Ecto neural progenitor cell (in vitro differentiated cells): ENCODE results near the gene ZFYVE19.

Experiments used
- DNase-seq: peaks from one replicate; pipeline ENCODE4 v3.0.0-alpha.2; 2018; ENCODE audit warnings: low spot score

Gene ZFYVE19

GRCh38 chr15:40815042-40815698 is 8.3 kb downstream of the ZFYVE19 start:
- no peak for DNase-seq

GRCh38 chr15:40819048-40819447 is 12.2 kb downstream of the ZFYVE19 start:
- no peak for DNase-seq

DNA sequence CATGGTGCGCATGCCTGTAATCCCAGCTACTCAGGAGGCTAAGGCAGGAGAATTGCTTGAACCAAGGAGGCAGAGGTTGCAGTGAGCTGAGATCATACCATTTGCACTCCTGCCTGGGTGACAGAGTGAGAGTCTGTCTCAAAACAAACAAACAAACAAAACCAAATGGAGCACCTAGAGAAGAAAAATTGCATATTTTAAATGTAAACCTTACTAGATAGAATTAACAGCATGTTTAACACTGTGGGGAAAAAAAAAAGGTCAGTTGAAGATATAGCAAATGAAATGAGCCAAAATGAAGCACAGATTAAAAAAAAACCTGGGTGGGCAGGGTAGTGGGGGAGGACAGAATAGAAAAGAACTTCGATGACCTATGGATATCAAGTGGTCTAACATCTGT is 14.3 kb downstream of the ZFYVE19 start:
- DNase-seq: no peak

DNA sequence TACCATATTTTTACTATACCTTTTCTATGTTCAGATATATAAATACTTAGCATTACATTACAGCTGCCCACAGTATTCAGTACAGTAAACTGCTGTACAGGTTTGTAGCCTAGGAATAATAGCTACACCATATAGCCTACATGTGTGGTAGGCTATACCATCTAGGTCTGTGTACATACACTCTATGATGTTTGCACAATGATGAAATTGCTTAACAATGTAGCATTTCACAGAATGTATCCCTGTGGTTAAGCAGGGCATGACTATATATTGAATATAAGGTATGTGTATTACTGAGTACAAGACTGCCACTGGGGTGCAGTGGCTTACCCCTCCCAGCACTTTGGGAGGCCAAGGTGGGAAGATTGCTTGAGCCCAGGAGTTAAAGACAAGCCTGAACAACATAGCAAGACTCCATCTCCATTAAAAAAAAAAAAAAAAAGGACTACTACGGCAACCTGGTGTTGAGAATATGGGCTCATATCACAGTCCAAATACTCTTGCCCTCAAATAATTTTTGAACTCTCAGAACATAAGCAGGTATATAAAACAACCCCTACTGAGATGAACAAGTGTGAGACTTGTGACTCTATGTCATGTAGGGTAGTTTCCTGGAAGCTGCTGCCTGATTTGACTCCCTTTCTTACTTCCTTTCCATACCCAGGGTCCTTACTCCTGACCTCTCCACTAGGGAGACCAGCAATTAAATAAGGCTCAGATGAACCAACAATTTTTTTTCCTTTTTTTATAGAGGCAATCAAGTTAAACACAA is 16.9 kb downstream of the ZFYVE19 start:
- no peak for DNase-seq

DNA sequence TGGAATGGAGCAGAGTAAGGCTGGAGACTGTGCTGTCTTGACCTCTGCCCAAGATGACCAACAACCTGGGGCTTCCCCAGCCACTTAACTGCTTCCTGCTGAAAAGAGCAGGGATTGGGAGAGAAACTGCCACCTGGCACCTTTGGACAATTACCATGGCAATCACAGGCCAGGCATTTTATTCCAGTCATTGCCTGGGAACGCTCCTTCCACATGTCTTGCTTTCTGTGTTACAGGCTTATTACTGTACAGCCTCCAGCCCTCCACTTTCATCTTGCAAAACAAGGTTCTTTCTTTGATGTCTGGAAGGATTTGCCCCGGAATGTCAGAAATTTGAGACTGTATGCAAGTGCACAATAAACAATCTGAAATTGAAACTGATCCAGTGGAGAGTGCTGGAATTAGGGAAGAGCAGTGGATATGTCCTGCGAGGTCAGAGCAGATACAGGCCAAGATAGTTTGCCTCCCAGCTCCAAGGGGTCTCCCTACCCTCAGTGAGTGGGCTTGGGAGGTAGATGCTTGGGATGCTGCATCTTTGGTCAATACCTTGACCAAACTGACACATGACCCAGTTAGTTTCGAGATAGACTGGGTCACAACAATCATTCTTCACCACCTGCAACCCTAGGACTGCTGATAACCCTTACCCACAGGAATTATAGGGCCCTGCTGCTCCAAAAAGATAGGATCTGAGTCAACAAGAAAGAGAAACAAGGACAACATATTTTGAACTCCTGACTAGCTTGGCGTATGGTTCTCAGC is 19.0 kb downstream of the ZFYVE19 start:
- no peak for DNase-seq

GRCh38 chr15:40826423-40827075 is 19.7 kb downstream of the ZFYVE19 start:
- no peak for DNase-seq

- DNase-seq: no peak
Observed at GRCh38 chr15:40828447-40829036, 21.7 kb downstream of the ZFYVE19 start, which contains the start of gene PPP1R14D. TSS of gene PPP1R14D (minus strand) at chr15:40828708. CDS start at chr15:40828641, 67 bp downstream.

GRCh38 chr15:40829115-40829514 is 22.2 kb downstream of the ZFYVE19 start:
- DNase-seq: no peak

- no peak for DNase-seq
Observed at GRCh38 chr15:40830884-40831283, 24.0 kb downstream of the ZFYVE19 start.

DNA sequence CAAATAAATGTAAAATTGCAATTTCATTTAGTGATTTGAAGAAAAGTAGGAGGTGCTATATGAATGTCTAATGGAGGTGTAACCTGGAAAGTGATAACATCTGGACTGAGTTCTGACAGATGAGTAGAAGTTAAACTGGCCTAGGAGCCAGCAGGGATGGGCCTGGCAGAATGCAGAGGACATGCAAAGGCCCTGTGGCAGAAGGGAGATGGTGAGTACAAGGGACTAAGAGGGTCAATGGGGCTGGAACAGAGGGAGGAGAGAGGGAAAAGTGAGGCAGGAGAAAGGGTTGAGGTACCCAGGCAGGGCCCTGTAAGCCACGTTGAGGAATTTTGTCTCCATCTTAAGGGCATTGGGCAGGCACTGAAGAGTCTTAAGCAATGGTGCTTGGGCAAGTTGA is 25.0 kb downstream of the ZFYVE19 start:
- DNase-seq: no peak

GRCh38 chr15:40832903-40833302 is 26.0 kb downstream of the ZFYVE19 start:
- no peak for DNase-seq

GRCh38 chr15:40836020-40836419 is 29.1 kb downstream of the ZFYVE19 start:
- no peak for DNase-seq

GRCh38 chr15:40838756-40839155 is 31.9 kb downstream of the ZFYVE19 start:
- no peak for DNase-seq

DNA sequence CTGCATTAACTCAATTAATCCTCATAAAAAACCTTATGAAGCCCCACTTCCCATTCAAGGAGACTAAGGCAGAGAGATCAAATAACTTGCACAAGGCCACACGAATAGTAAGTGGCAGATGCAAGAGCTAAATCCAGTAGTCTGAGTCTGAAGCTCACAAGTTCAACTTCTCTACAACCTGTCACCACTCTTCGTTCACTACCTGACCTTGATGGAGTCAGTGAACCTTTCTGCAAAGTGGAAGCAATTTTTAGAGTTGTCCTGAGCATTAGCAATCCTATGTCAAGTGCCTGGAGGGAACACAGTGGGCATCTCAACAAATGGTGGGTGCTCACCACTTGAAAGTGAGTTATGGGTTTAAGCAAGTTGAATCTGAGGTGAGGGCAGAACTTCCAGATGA is 34.9 kb downstream of the ZFYVE19 start:
- no peak for DNase-seq

DNA sequence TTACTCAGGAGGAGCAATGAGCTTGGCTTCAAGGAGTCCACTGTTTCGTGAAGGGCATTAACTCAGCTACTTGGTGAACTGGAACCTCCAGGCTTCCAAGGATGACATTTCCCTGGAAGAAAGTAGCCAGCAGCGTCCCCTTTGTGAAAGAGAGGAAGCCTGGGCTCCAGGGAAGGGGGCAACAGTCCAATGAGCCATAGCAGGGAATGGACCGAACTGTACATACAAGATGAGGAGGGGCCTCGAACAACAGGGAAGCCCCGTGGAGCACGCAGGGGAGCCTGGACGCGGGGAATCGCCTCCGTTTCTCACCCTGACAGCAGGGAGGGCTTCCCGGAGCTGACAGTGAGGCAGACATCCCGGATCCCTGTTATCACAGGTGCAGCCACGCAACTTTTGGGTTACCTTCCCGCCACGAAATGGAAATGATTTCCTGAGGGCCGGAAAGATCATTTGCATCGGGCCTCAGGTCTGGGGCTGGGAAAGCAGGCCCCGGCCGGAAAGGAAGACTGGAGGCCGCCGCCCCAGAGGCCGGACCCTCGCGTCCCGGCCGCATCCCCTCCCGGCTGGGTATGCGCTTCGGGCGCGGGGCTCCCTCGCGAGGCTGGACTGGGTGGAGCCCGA is 36.5 kb downstream of the ZFYVE19 start:
- no peak for DNase-seq

GRCh38 chr15:40843885-40844695 is 37.2 kb downstream of the ZFYVE19 start, which contains the start of gene SPINT1:
TSS of gene SPINT1 (plus strand) at chr15:40844048. CDS start at chr15:40844555, 507 bp downstream.
- DNase-seq: no peak

DNA sequence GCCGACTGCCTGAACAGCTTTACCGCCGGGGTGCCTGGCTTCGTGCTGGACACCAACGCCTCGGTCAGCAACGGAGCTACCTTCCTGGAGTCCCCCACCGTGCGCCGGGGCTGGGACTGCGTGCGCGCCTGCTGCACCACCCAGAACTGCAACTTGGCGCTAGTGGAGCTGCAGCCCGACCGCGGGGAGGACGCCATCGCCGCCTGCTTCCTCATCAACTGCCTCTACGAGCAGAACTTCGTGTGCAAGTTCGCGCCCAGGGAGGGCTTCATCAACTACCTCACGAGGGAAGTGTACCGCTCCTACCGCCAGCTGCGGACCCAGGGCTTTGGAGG is 37.8 kb downstream of the ZFYVE19 start:
- peak; percentile 67 for DNase-seq

GRCh38 chr15:40845036-40845435 is 38.1 kb downstream of the ZFYVE19 start:
- no peak for DNase-seq

DNA sequence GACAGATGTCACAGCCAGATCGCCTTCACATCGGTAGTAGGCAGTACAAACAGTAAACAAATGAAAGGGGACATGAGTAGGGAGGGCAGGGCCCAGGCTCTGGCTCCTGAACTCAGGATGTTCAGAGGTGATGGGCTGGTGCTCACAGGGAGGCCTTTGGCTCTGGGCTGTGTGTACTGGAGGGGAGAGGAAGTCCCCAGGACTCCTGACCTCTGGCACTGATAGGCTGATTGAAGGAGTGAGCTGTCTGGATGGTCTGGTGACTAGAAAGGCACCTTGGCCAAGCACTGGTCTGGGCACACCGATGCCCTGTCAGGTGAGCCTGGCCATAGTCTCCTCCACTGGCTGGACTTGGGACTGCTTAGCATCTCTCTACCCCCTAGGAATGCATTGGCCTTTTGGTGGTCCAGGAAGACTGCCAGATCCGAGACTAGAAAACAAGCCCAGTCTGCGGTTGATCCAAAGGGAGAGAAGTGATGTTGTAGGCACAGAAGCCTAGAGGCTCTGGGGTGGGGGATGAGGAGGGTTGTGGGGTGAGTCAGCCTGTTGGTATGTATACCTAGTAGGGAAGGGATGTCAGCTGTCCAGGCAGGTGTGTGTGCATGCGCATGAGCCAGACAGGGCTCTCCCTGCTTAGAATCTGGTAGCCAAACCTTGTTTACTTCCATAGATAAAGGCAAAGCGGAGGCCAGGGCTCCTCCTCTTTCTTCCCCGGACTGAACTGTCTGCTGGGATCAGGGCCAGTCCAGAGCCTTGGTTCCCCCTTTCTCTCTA is 38.8 kb downstream of the ZFYVE19 start:
- no peak for DNase-seq

GRCh38 chr15:40846841-40847222 is 39.9 kb downstream of the ZFYVE19 start:
- DNase-seq: no peak
